ENCODE measurements around the gene PPP1R12B.
"Not testable (repeated sequence)": the region's sequence is repeated elsewhere in the genome, so short reads cannot be mapped to it uniquely, and the experiment has no call there.

GRCh38 chr1:202407378-202407777 lies 58.9 kb downstream of the PPP1R12B start:
- not testable (repeated sequence) for TF ChIP-seq CTCF (conservative IDR thresholded peaks at IDR 0.05; ENCODE audit: low read depth, low read length); EZH2 (IDR thresholded peaks at IDR 0.05; ENCODE audit: borderline replicate concordance, low read depth, low read length, poor library complexity, severe bottlenecking)

Data from A673 (cell line).